Measurements from ENCODE around the gene FAM200A.

DNA sequence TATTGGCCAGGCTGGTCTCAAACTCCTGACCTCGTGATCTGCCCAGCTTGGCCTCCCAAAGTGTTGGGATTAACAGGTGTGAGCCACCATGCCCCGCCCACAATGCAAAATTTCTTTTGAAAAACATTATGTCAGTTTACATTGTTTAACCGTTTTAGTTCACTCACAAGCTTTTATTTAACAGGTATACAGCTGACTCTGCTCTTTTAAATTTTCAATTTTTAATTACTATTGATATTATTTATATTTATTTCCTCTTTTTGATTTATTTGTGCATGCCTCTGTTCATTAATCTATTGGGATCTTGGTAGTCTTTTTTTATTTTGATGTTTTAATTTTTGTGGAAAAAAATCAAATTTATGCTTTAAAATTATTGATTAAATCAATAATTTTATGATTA, 30.5 kb downstream of the FAM200A start:
- TF ChIP-seq, protein P1, sequence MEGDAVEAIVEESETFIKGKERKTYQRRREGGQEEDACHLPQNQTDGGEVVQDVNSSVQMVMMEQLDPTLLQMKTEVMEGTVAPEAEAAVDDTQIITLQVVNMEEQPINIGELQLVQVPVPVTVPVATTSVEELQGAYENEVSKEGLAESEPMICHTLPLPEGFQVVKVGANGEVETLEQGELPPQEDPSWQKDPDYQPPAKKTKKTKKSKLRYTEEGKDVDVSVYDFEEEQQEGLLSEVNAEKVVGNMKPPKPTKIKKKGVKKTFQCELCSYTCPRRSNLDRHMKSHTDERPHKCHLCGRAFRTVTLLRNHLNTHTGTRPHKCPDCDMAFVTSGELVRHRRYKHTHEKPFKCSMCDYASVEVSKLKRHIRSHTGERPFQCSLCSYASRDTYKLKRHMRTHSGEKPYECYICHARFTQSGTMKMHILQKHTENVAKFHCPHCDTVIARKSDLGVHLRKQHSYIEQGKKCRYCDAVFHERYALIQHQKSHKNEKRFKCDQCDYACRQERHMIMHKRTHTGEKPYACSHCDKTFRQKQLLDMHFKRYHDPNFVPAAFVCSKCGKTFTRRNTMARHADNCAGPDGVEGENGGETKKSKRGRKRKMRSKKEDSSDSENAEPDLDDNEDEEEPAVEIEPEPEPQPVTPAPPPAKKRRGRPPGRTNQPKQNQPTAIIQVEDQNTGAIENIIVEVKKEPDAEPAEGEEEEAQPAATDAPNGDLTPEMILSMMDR (IDR thresholded peaks at IDR 0.05 in 4 of 5, conservative IDR thresholded peaks at IDR 0.05 in 1 of 5) = no peak
- no peak for TF ChIP-seq POLR2A (IDR thresholded peaks at IDR 0.05)
